Measurements from ENCODE around the gene PPM1J. TPM values are rescaled to one million over a fixed set of nuclear protein-coding genes. Genes with fewer than 3 reads are reported as not detected.
"Not testable (repeated sequence)": the region's sequence is repeated elsewhere in the genome, so short reads cannot be mapped to it uniquely, and the experiment has no call there.

The PPM1J gene
- total RNA-seq, 2 donors from 2014 or later = 5.5 to 7.9 TPM

- H3K36me3 ChIP-seq = no peaks in the 10 kb centered on the region
Measured at GRCh38 chr1:112722601-112723510, 7.7 kb upstream of the PPM1J start.

GRCh38 chr1:112721966-112722524 lies 6.9 kb upstream of the PPM1J start:
- DNase-seq (ENCODE audit: low spot score) = peak; percentile 53
- Histone ChIP-seq H3K4me3 (no peak overlapping the region), H3K9me3 (no peaks in the 10 kb centered on the region), H3K27ac (no peak overlapping the region), H3K36me3 (no peaks in the 10 kb centered on the region), H3K4me1 (peaks cover 0 to 17% of the 10 kb centered on the region in 2 donors), H3K27me3 (no peaks in the 10 kb centered on the region)
- no peak for TF ChIP-seq CTCF (IDR thresholded peaks at IDR 0.05)

More at GRCh38 chr1:112722601-112723510, 7.7 kb upstream of the PPM1J start:
- H3K4me1 ChIP-seq = peaks cover 0 to 17% of the 10 kb centered on the region in 2 donors
- H3K27ac ChIP-seq = no peak overlapping the region
- peak; percentile 57 for DNase-seq (ENCODE audit: low spot score)
- no peaks in the 10 kb centered on the region for H3K9me3 ChIP-seq
- H3K4me3 ChIP-seq = peak overlapping the region in 1 of 2 donors; percentile 30
- no peaks in the 10 kb centered on the region for H3K27me3 ChIP-seq
- no peak for TF ChIP-seq CTCF (IDR thresholded peaks at IDR 0.05)

- not testable (repeated sequence) for H3K36me3 ChIP-seq; DNase-seq (ENCODE audit: low spot score); H3K27ac ChIP-seq; H3K9me3 ChIP-seq; H3K4me3 ChIP-seq; H3K27me3 ChIP-seq
- H3K4me1 ChIP-seq = peaks cover 0 to 17% of the 10 kb centered on the region in 2 donors
Measured at GRCh38 chr1:112721294-112721693, 6.2 kb upstream of the PPM1J start.

- DNase-seq (ENCODE audit: low spot score) = no peak
- no peak overlapping the region for H3K4me3 ChIP-seq
- H3K4me1 ChIP-seq = peaks cover 0 to 21% of the 10 kb centered on the region in 2 donors
- H3K27ac ChIP-seq = no peak overlapping the region
- H3K27me3 ChIP-seq = no peaks in the 10 kb centered on the region
- H3K36me3 ChIP-seq = no peaks in the 10 kb centered on the region
- TF ChIP-seq CTCF (IDR thresholded peaks at IDR 0.05) = no peak
- H3K9me3 ChIP-seq = no peaks in the 10 kb centered on the region
Measured at GRCh38 chr1:112720800-112721199, 5.7 kb upstream of the PPM1J start.

GRCh38 chr1:112719706-112720105 lies 4.6 kb upstream of the PPM1J start:
- H3K27ac ChIP-seq = no peak overlapping the region
- peaks cover 0 to 27% of the 10 kb centered on the region in 2 donors for H3K4me1 ChIP-seq
- H3K9me3 ChIP-seq = no peaks in the 10 kb centered on the region
- H3K36me3 ChIP-seq = no peaks in the 10 kb centered on the region
- no peak for DNase-seq (ENCODE audit: low spot score)
- H3K4me3 ChIP-seq = no peak overlapping the region
- no peaks in the 10 kb centered on the region for H3K27me3 ChIP-seq
- no peak for TF ChIP-seq CTCF (IDR thresholded peaks at IDR 0.05)

- Histone ChIP-seq H3K4me1 (peaks cover 0 to 35% of the 10 kb centered on the region in 2 donors), H3K4me3 (peak overlapping the region in 1 of 2 donors; percentile 37)
Measured at GRCh38 chr1:112718691-112719418, 3.7 kb upstream of the PPM1J start.

More at GRCh38 chr1:112718691-112719418, 3.7 kb upstream of the PPM1J start:
- Histone ChIP-seq H3K27me3 (no peaks in the 10 kb centered on the region), H3K36me3 (no peaks in the 10 kb centered on the region), H3K27ac (no peak overlapping the region), H3K9me3 (no peaks in the 10 kb centered on the region)
- DNase-seq (ENCODE audit: low spot score) = no peak
- peak; percentile 86 to 89 for TF ChIP-seq CTCF (IDR thresholded peaks at IDR 0.05)
